ENCODE data around the gene KCNQ4. TPM values are rescaled to one million over a fixed set of nuclear protein-coding genes. Genes with fewer than 3 reads are reported as not detected.

KCNQ4 gene
- total RNA-seq, 1 donor from 2014 or later = 0.76 TPM

DNA sequence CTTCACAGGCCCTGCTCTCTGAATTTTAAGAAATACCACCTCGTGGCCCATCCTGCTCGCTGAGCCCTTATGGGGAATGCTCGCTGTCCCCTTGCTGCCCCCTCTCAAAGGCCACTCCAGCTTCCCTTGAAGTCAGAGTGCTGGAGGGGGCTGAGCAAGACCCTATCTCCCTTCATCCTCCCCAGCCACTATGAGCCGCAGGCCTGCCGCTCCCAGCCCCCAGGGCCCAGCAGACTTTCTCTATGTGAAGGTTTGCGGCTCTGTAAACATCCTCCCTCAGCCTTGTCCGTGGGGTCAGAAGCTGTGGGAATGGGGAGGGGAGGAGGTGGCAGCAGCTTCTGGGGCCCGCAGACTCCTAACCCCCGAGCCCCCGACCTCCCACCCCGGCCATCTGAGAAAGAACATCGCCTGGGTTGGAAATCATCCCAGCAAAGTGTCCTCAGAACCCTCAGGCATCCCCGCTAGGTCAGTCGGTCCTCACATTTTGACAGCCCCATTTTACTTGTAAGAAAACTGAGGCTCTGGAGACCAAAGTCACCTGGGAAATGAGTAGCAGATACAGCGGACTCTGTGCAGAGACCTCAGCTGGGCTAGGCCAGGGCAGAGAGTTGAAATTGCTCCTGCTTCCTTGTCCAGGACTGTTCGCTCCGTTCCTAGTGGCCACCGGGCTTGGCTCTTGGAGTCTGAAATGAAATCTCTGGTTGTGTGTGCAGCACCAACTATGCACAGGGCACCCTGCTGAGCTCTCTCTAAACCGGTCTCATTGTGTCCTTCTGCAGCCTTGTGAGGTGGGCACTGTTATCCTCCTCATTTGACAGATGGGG is 4.4 kb downstream of the KCNQ4 start:
- no peak overlapping the region for H3K27ac Mint-ChIP-seq (ENCODE audit: unreplicated experiment)
- no peaks in the 10 kb centered on the region for H3K36me3 Mint-ChIP-seq (ENCODE audit: unreplicated experiment)
- no peak for DNase-seq
- peaks cover 17% of the 10 kb centered on the region for H3K4me1 Mint-ChIP-seq (ENCODE audit: low read depth, unreplicated experiment)
- H3K4me3 Mint-ChIP-seq (ENCODE audit: unreplicated experiment) = no peak overlapping the region
- H3K27me3 Mint-ChIP-seq (ENCODE audit: unreplicated experiment) = peaks cover 14% of the 10 kb centered on the region
- peaks cover 5% of the 10 kb centered on the region for H3K9me3 Mint-ChIP-seq (ENCODE audit: unreplicated experiment)
- TF ChIP-seq, protein P1, sequence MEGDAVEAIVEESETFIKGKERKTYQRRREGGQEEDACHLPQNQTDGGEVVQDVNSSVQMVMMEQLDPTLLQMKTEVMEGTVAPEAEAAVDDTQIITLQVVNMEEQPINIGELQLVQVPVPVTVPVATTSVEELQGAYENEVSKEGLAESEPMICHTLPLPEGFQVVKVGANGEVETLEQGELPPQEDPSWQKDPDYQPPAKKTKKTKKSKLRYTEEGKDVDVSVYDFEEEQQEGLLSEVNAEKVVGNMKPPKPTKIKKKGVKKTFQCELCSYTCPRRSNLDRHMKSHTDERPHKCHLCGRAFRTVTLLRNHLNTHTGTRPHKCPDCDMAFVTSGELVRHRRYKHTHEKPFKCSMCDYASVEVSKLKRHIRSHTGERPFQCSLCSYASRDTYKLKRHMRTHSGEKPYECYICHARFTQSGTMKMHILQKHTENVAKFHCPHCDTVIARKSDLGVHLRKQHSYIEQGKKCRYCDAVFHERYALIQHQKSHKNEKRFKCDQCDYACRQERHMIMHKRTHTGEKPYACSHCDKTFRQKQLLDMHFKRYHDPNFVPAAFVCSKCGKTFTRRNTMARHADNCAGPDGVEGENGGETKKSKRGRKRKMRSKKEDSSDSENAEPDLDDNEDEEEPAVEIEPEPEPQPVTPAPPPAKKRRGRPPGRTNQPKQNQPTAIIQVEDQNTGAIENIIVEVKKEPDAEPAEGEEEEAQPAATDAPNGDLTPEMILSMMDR (IDR thresholded peaks at IDR 0.05; ENCODE audit: partially characterized antibody, unreplicated experiment) = no peak

DNA sequence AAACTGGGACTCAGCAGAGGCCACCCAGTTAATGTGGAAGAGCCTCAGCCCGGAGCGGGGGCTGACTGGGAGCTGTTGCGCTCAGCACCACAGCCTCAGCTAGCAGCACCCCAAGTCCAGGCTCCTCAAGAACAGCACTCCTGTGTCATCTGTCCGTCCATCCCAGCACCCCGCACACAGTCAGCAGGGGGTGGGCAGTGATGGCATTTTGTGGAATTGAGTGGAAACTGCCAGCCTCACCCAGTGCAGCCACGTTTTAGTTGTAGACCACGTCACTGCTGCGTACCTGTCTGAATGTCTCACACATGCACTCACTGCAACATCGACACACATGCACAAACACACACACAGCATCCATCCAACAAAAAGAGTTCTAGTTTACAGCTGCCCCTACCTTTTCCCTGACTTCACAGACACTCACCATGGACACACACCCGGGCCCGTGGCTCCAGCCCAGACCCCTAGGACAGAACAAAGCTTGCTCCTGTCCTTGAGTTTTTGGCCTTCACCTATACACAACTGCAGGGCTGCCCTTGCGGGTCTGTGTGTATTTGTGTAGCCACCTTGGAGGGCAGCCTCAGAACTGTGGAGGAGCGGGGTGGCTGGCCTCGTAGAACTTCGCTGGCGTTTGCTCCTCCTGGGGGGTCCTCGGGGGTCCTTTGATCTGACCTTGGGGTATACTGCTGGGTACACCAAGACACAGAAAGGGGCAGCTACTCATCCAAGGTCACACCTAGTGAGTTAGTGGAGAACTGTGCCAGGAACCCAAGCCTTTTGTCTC is 5.2 kb downstream of the KCNQ4 start:
- no peak overlapping the region for H3K4me3 Mint-ChIP-seq (ENCODE audit: unreplicated experiment)
- H3K27ac Mint-ChIP-seq (ENCODE audit: unreplicated experiment) = no peak overlapping the region
- TF ChIP-seq, protein P1 (IDR thresholded peaks at IDR 0.05; ENCODE audit: partially characterized antibody, unreplicated experiment) = no peak
- no peak for DNase-seq
- H3K9me3 Mint-ChIP-seq (ENCODE audit: unreplicated experiment) = peaks cover 5% of the 10 kb centered on the region
- H3K36me3 Mint-ChIP-seq (ENCODE audit: unreplicated experiment) = no peaks in the 10 kb centered on the region
- peaks cover 9% of the 10 kb centered on the region for H3K27me3 Mint-ChIP-seq (ENCODE audit: unreplicated experiment)
- peaks cover 13% of the 10 kb centered on the region for H3K4me1 Mint-ChIP-seq (ENCODE audit: low read depth, unreplicated experiment)

DNA sequence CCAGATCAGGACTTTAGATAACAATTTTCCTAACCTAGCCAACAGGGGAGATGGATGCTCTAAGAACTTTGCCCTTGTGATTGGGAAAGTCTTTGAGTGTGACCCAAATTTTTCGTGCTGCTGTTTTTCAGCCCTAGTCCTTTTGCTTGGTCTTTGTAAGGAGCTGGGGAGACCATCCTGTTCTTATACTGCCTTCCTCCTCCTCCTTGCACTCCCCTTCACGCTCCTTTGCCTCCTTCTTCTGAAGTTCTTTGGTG is 5.7 kb downstream of the KCNQ4 start:
- DNase-seq = no peak
- TF ChIP-seq, protein P1 (IDR thresholded peaks at IDR 0.05; ENCODE audit: partially characterized antibody, unreplicated experiment) = no peak
- Mint-ChIP-seq H3K4me1 (ENCODE audit: low read depth, unreplicated experiment) (peaks cover 13% of the 10 kb centered on the region), H3K9me3 (ENCODE audit: unreplicated experiment) (peaks cover 5% of the 10 kb centered on the region), H3K36me3 (ENCODE audit: unreplicated experiment) (no peaks in the 10 kb centered on the region), H3K4me3 (ENCODE audit: unreplicated experiment) (no peak overlapping the region), H3K27ac (ENCODE audit: unreplicated experiment) (no peak overlapping the region), H3K27me3 (ENCODE audit: unreplicated experiment) (peaks cover 9% of the 10 kb centered on the region)

DNA sequence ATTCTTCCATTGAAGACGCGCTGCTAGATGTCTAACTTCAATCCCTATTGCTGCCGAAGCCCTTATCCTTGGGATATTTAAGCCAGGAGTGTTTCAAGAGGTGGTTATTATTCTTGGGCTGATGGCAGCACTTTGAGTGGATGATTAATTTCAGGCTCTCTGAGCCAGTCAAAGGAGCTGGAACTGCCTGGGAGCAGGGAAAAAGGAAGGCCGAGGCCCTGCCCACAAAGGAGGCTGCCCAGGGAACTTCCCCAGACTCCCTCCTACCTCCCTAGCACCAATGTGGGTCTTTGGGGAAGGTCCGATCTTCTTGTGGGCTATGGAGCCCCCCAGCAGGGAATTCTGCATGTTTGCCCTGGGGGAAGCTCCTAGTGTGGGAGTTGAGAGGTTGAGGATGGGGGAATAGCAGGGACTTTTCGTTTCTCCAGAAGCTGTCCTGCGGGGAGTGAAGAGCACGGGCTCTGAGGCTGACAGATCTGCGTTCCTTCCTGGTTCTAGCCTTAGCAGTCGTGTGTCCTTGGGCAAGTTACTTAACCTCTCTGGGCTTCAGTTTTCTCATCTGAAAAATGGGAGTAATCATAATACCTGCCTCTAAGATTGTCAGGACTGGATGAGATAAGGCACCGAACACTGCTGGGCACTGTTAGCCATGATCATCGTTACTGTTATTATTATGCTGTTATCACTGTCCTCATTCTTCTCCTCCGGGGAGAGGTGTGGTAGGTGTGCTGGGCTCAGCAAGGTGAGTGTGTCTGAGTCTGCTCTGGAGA is 6.3 kb downstream of the KCNQ4 start:
- no peaks in the 10 kb centered on the region for H3K36me3 Mint-ChIP-seq (ENCODE audit: unreplicated experiment)
- TF ChIP-seq, protein P1 (IDR thresholded peaks at IDR 0.05; ENCODE audit: partially characterized antibody, unreplicated experiment) = no peak
- H3K9me3 Mint-ChIP-seq (ENCODE audit: unreplicated experiment) = peaks cover 5% of the 10 kb centered on the region
- H3K27ac Mint-ChIP-seq (ENCODE audit: unreplicated experiment) = no peak overlapping the region
- no peak overlapping the region for H3K4me3 Mint-ChIP-seq (ENCODE audit: unreplicated experiment)
- DNase-seq = no peak
- peaks cover 13% of the 10 kb centered on the region for H3K4me1 Mint-ChIP-seq (ENCODE audit: low read depth, unreplicated experiment)
- H3K27me3 Mint-ChIP-seq (ENCODE audit: unreplicated experiment) = peaks cover 7% of the 10 kb centered on the region
